T-helper 9 cell (primary cell): ENCODE data around the gene BMI1.
"Not testable (repeated sequence)": the region's sequence is repeated elsewhere in the genome, so short reads cannot be mapped to it uniquely, and the experiment has no call there.

Experiments used
- DNase-seq: peaks from one replicate; pipeline ENCODE4 v3.0.0-alpha.2; 2020

BMI1 gene

GRCh38 chr10:22340329-22341189 lies 19.7 kb downstream of the BMI1 start:
- DNase-seq: peak; percentile 43

- DNase-seq: no peak
Observed at GRCh38 chr10:22341190-22341925, 20.5 kb downstream of the BMI1 start.

DNA sequence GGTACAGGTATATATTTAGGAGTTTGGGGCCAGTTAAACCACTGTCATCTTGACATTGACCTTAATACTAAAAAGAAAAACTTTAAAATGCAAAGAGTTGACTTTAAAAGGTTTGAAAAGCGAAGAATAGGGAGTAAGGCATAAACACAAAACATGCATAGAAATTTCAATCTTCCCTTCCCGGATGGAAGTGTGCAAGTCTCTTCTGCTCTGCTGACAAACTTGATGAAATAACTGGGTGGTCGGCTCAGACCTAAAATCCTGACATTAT lies 21.0 kb downstream of the BMI1 start:
- no peak for DNase-seq

DNA sequence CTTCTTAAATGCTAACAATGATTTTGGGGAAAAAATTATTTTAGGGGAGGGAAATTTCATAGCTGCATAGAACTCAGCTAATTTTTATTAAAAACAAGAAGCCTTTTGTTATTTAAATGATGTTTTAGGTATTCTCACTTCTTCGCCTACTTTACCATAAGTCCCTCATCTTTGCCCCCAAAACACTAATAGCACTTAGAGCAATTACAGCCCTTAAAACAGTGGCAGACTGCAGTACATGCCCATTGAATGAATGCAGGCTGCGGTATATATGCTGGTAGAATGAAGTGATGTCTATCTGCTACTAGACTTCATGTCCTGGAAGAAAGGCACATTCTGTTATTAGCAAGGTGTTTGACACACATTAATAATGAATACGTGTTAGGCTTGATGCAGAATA lies 21.5 kb downstream of the BMI1 start:
- no peak for DNase-seq

DNA sequence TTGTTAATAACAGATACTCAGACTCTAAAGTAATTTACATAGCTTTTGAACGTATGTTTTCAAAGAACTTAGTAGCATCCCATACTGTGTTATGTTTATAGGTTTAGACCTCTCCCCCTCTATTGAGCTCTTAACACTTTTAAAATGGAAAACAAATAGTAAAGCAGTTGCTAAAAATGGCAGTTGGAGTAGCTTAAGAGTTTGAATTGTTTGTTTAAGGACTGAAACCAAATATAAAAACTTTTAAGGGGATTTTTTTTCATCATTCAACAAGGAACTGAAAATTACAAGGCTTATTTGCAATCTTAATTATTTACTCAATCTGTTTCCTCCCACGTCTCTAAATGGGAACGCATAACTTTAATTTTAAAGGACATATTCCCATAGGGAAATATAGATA lies 22.8 kb downstream of the BMI1 start:
- DNase-seq: no peak

DNA sequence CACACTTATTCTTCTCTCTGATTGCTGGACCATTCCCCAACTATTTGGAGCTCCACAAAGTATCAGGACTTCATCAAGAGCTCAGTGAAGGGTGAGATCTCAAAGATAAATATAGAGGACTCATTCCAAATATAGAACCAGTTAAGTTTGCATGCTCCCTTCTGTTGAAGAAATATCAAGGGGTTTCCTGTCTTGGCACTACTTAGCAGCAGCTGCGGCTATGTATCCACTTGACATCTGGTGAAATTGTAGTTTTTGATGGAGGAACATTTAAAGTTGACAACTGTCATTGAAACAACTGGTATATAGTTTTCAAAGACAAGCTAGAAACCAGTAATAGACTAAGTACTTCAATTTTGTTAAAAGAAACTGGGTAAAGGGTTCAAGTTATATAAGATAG lies 23.4 kb downstream of the BMI1 start:
- no peak for DNase-seq

DNA sequence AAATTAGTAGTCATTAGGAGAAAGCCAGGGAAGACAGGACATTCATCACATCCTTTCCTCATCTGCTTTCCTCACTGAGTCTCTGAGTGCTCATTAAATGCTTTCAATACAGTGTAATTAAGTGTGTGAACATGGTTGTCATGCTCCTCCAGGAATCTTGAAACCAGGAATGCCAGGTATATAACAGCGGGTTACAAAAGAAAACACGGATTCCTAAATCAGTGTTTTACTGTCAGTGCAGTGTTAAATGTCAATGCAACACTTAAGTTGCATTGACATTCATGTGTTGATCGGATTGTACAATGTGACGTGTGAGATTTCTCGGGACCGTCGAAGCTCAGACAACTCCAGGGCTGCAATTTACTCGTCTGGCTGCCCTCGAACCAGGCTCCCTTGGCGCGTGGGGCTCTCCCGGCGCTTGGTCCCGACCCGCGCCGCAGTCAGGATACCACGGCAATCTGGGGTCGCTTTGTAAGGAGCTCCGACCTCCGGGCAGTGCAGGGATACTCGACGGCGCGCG lies 23.9 kb downstream of the BMI1 start:
- DNase-seq: no peak

DNA sequence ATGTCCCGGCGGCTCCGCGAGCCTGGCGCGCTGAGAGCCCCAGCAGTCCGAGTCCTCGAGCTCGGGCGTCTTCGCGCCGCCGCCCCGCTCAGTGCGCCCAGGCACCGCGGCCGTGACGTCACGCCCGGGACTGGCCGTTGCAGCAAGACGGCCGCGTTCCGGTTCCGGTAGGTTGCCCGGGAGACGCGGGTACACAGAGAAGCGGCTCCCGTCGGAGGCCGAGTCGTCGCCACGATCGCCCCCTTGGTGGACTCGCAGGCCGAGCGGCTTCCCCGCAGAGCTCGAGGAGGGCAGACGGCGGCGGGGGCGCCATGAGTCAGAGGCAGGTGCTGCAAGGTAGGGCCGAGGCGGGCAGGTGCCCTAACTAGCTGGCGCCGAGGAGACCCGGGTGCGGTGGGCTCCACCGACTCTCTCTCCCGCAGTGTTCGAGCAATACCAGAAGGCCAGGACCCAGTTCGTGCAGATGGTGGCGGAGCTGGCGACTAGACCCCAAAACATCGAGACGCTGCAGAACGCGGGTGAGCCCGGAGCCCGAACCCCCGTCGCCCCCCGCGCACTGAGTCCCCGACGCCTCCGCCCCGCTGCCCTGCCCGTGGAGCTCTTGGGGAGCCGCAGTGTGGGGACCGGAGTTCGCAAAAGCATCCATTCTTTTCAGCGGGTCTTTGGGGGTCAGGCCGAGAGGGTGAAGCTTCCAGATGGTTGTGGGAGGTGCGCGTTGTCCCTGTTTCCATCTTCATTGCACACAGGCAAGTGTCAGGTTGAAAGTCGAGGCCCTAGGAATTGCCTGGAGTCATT lies 24.6 kb downstream of the BMI1 start, which contains the start of gene SPAG6:
Gene SPAG6 (plus strand): TSS at position 196 of the 795 bp plus-strand sequence. CDS start 116 bp downstream, at position 312.
- DNase-seq: peak; percentile 21

DNA sequence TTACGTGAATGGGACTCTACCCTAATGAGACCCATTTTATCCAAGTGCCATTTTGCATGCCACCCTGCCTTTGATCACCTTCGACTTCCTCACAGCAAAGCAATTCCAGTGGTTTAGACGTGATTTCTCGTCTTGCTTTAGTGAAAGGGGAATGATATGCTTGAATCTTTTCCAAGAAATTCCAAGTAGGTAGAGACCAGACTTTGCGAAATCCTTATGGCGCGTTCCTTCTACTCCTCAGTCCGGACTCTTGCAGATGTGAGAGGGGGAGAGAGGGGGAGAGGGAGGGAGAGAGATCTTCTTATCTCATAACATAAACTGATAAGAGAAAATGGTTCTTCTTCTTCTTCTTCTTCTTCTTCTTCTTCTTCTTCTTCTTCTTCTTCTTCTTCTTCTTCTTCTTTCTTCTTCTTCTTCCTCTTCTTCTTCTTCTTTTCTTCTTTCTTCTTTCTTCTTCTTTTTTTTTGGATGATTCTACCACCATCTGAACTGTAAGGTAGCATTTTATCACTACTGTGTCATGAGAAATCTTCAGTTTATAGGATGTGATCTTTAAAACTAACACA lies 25.3 kb downstream of the BMI1 start:
- DNase-seq: no peak

GRCh38 chr10:22349755-22350154 lies 28.9 kb downstream of the BMI1 start:
- DNase-seq: no peak

- DNase-seq: no peak
Observed at GRCh38 chr10:22351131-22351703, 30.3 kb downstream of the BMI1 start.

DNA sequence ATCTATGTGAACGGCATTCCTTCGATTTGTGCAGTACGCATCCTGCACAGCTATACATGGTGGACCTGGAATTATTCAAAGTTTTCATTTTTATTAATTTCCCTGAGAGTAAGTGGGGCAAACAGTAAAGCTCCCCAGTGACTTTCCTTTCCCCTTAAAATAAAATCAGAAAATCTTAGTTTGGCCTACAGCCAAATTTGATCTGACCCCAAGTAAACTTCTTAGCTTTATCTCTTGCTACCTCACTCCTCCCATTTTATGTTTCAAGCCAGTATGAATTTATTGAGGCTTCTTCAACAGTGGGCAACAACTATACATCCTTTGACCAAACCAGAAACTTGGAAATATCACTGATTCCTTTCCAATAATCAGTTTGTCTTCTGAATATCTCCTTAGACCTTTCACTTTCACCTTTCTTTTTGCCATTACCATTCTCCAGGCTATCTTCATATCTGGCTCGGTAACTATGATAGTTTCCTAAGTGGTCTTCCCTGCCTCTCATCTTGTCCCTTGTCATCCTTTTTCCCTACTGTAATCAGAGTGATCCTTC lies 35.5 kb downstream of the BMI1 start:
- DNase-seq: no peak

DNA sequence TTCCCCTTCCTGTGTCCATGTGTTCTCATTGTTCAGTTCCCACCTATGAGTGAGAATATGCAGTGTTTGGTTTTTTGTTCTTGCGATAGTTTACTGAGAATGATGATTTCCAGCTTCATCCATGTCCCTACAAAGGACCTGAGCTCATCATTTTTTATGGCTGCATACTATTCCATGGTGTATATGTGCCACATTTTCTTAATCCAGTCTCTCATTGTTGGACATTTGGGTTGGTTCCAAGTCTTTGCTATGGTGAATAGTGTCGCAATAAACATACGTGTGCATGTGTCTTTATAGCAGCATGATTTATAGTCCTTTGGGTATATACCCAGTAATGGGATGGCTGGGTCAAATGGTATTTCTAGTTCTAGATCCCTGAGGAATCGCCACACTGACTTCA lies 36.9 kb downstream of the BMI1 start:
- DNase-seq: not testable (repeated sequence)

DNA sequence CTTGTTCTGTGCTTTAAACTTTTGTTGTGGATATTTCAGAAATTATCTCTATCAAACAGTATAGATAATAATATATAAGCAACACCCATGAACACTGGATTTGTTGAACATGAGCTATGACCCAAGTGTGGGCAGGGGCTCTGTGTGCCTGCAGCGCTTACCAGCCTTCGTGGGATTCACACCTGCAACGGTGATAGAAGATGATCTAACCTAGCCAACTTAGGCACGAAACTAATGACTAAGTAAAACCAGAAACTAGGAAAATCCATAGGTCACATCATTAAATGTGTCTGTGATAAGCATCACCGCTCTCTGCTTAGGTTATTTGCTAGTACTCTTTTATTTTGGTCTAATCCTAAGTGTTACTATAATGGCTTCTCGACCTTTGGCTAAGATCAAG lies 42.4 kb downstream of the BMI1 start:
- no peak for DNase-seq

- no peak for DNase-seq
Observed at GRCh38 chr10:22364407-22365140, 43.7 kb downstream of the BMI1 start.

DNA sequence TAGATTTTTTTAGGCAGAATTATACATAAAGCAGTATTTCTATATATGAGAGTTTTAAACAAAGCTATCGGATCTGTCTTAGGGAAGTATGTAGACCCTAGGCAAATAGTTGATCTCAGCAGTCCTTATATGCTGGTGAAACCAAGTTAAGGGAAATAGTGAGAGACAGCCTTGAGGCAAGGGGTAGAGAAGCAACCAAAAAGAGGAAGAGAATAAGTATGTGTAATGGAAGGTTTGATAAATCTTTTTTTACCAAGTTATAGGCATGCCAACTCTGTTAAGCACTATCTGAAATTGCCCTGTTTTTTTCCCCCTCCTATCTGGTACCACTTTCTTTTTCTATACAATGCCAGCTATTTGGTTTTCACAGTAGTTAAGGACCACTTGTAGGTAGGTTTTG lies 44.3 kb downstream of the BMI1 start:
- DNase-seq: no peak

GRCh38 chr10:22365644-22366434 lies 44.9 kb downstream of the BMI1 start:
- no peak for DNase-seq

DNA sequence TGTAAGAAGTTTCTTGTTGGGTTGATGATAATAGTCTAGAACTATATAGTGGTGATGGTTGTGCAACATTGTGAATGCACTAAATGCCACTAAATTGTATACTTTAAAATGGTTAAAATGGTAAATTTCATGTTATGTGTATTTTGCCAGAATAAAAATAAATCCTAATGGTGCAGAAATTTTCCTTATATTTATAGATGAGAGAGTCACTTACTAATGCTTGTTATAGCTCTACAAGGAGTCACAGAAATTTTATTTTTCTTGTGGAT lies 45.5 kb downstream of the BMI1 start:
- no peak for DNase-seq

- no peak for DNase-seq
Observed at GRCh38 chr10:22366771-22367170, 45.9 kb downstream of the BMI1 start.

GRCh38 chr10:22367471-22367870 lies 46.6 kb downstream of the BMI1 start:
- DNase-seq: no peak

DNA sequence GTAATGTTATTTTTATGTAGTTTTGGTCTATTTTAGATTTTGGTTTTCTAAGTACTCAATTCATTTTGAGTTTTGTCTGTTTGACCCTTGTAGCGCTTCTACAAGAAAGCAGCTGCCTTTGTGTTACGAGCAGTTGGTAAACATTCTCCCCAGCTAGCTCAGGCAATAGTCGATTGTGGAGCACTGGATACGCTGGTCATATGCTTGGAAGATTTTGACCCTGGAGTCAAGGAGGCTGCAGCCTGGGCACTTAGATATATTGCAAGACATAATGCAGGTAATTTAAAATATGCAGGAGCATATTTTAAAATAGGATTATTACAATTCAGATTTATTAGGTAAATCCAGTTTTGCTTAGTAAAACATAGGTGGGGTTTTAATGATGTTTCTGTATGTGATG lies 47.5 kb downstream of the BMI1 start:
- DNase-seq: no peak
